HCT116 (cell line): ENCODE data around the gene FGD5. TPM values are rescaled to one million over a fixed set of nuclear protein-coding genes. Genes with fewer than 3 reads are reported as not detected.

ENCODE experiments used
- ATAC-seq: fragments of 200-7000 bp; cut with Tn5 transposase; 2 replicates; pipeline ENCODE4 v1.9.1; 2020; ENCODE audit warnings: mild to moderate bottlenecking, moderate library complexity
- BruUV-seq: library from RNA; stranded (reverse); fragments of 400-500 nt; replicated peaks from 2 replicates; lab custom pipeline; 2021; lab: Mats Ljungman, UMichigan
- CTCF ChIA-PET: fragments of 300-600 bp; sonication (Branson Sonifier 250); formaldehyde crosslinking; loops from one replicate; lab custom pipeline; 2021; ENCODE audit warnings: antibody characterized with exemption; lab: Charles Lee
- POLR2A ChIA-PET: fragments of 300-600, 350-600 bp; sonication (Branson Sonifier 250); formaldehyde crosslinking; loops from one replicate; lab custom pipeline; 2021; ENCODE audit warnings: antibody characterized with exemption; lab: Charles Lee
- RAD21 ChIA-PET, 2 experiments: fragments of 300-600 bp; sonication (Branson Sonifier 250); formaldehyde crosslinking; loops; one replicate each; lab custom pipeline; 2023; ENCODE audit warnings: low total read pairs in 2 of 2; ENCODE audit not compliant: uncharacterized antibody in 2 of 2, unreplicated experiment in 2 of 2, low non-redundant PET in 1 of 2; lab: Charles Lee
- DNase-seq: peaks from one replicate; pipeline ENCODE4 v3.0.0-alpha.2; 2010; ENCODE audit warnings: low read depth, low spot score
- H2AFZ ChIP-seq: fragments of 200-600 bp; shearing (Covaris generic), sonication (generic); 2 replicates; pipeline ENCODE4 v1.6.1; 2017; ENCODE audit warnings: low read depth, mixed run types, mixed read lengths, antibody characterized with exemption, low read length; ENCODE audit not compliant: poor library complexity, severe bottlenecking
- H3K27ac ChIP-seq: 2 replicates; pipeline ENCODE4 v1.5.1; 2012; ENCODE audit warnings: low read depth, low read length
- H3K27me3 ChIP-seq: fragments of 200-600 bp; sonication (generic); 2 replicates; pipeline ENCODE4 v1.6.1; 2016; ENCODE audit warnings: mixed run types, low read length, mixed read lengths; ENCODE audit not compliant: insufficient read depth
- H3K36me3 ChIP-seq, 2 experiments: fragments of 200-500 bp in 1 of 2; fragments of 200-600 bp in 1 of 2; sonication (Bioruptor generic) in 1 of 2; sonication (generic) in 1 of 2; 2 replicates each; pipeline versions ENCODE4 v1.5.1 to v1.6.1; 2014 to 2016; ENCODE audit warnings: low read length in 2 of 2, inconsistent platforms in 1 of 2, mixed read lengths in 1 of 2, mixed run types in 1 of 2; ENCODE audit not compliant: insufficient read depth in 2 of 2, control insufficient read depth in 1 of 2
- H3K4me1 ChIP-seq, 2 experiments: fragments of 200-600 bp in 1 of 2; sonication (generic) in 1 of 2; 2 replicates each; pipeline versions ENCODE4 v1.5.1 to v1.6.1; 2012 to 2017; ENCODE audit warnings: low read length in 2 of 2, inconsistent platforms in 1 of 2, mild to moderate bottlenecking in 1 of 2, mixed read lengths in 1 of 2, mixed run types in 1 of 2, moderate library complexity in 1 of 2; ENCODE audit not compliant: insufficient read depth in 2 of 2, control insufficient read depth in 1 of 2
- H3K4me2 ChIP-seq: fragments of 200-600 bp; sonication (generic); 2 replicates; pipeline ENCODE4 v1.6.1; 2017; ENCODE audit warnings: mixed run types, low read length, mixed read lengths
- H3K4me3 ChIP-seq, 2 experiments: fragments of 200-600 bp in 1 of 2; sonication (generic) in 1 of 2; replicated peaks in 1 of 2; 2 replicates each; pipeline ENCODE4 v1.5.1; 2011 to 2016; ENCODE audit warnings: low read length in 2 of 2, control low read depth in 1 of 2, low read depth in 1 of 2, mild to moderate bottlenecking in 1 of 2, mixed read lengths in 1 of 2, mixed run types in 1 of 2
- H3K79me2 ChIP-seq: fragments of 200-600 bp; sonication (generic); 2 replicates; pipeline ENCODE4 v1.6.1; 2017; ENCODE audit warnings: mild to moderate bottlenecking, mixed run types, low read length, moderate library complexity, mixed read lengths; ENCODE audit not compliant: insufficient read depth
- H3K9ac ChIP-seq: fragments of 200-600 bp; sonication (generic); 2 replicates; pipeline ENCODE4 v1.6.1; 2016; ENCODE audit warnings: low read length, mixed read lengths
- H3K9me2 ChIP-seq: fragments of 200-600 bp; sonication (generic), shearing (Covaris generic); 2 replicates; pipeline ENCODE4 v1.6.1; 2017; ENCODE audit warnings: mixed run types, mild to moderate bottlenecking, moderate library complexity; ENCODE audit not compliant: insufficient read depth
- H3K9me3 ChIP-seq, 2 experiments: fragments of 200-500 bp in 1 of 2; fragments of 200-600 bp in 1 of 2; sonication (Bioruptor generic) in 1 of 2; sonication (generic) in 1 of 2; 2 replicates each; pipeline ENCODE4 v1.6.1; 2014 to 2017; ENCODE audit warnings: low read length in 2 of 2, mixed read lengths in 2 of 2, inconsistent platforms in 1 of 2, low read depth in 1 of 2, mild to moderate bottlenecking in 1 of 2, mixed run types in 1 of 2, moderate library complexity in 1 of 2; ENCODE audit not compliant: control insufficient read depth in 1 of 2, insufficient read depth in 1 of 2
- H4K20me1 ChIP-seq: fragments of 200-600 bp; sonication (generic), shearing (Covaris generic); 2 replicates; pipeline ENCODE4 v1.6.1; 2017; ENCODE audit warnings: mixed run types, mild to moderate bottlenecking, moderate library complexity; ENCODE audit not compliant: insufficient read depth
- CEBPB ChIP-seq: IDR thresholded peaks from 2 replicates; pipeline ENCODE4 v1.6.1; 2012; ENCODE audit warnings: low read depth
- ELF1 ChIP-seq: IDR thresholded peaks from 2 replicates; pipeline ENCODE4 v1.6.1; 2012; ENCODE audit warnings: low read depth, borderline replicate concordance
- EZH2 ChIP-seq: fragments of 200-600 bp; sonication (generic); IDR thresholded peaks from 2 replicates; pipeline ENCODE4 v1.6.1; 2017; ENCODE audit warnings: antibody characterized with exemption, mixed run types
- JUND ChIP-seq: IDR thresholded peaks from 2 replicates; pipeline ENCODE4 v1.6.1; 2012
- SP1 ChIP-seq: IDR thresholded peaks from 2 replicates; pipeline ENCODE4 v1.6.1; 2012; ENCODE audit warnings: low read depth
- ZFX ChIP-seq: fragments of 450-650 bp; IDR thresholded peaks from 2 replicates; pipeline ENCODE4 v1.6.1; 2017
- ZNF274 ChIP-seq: fragments of 200-500 bp; sonication (Bioruptor generic); IDR thresholded peaks from 2 replicates; pipeline ENCODE4 v1.6.1; 2014; ENCODE audit warnings: mild to moderate bottlenecking, low read depth, low read length, inconsistent platforms
- intact Hi-C: fragments of 100-400 bp; cut with micrococcal nuclease; formaldehyde crosslinking; loops from 2 replicates; pipeline ENCODE4 v1.10.0; 2022
- total RNA-seq: library from RNA; stranded (reverse); gene quantifications from one replicate; pipeline ENCODE4 v1.2.1, GENCODE V29; 2021; ENCODE audit not compliant: unreplicated experiment
- TF ChIP-seq, protein P1 (sequence below): IDR thresholded peaks from 2 replicates; pipeline ENCODE4 v1.6.1; 2012
- TF ChIP-seq, protein P2 (sequence below), 3 experiments: fragments of 200-600 bp in 1 of 3; sonication (generic) in 1 of 3; IDR thresholded peaks in 2 of 3; conservative IDR thresholded peaks in 1 of 3; 2 replicates each; pipeline ENCODE4 v1.5.1; 2012 to 2017; ENCODE audit warnings: low read depth in 2 of 3, low read length in 2 of 3, antibody characterized with exemption in 1 of 3, borderline replicate concordance in 1 of 3, control low read depth in 1 of 3, mild to moderate bottlenecking in 1 of 3, mixed read lengths in 1 of 3, mixed run types in 1 of 3, moderate library complexity in 1 of 3; ENCODE audit not compliant: insufficient read depth in 1 of 3
- TF ChIP-seq, protein P3 (sequence below): IDR thresholded peaks from 2 replicates; pipeline ENCODE4 v1.6.1; 2011; ENCODE audit warnings: mild to moderate bottlenecking, low read length, moderate library complexity; ENCODE audit not compliant: insufficient replicate concordance; ENCODE audit errors: extremely low read depth
- TF ChIP-seq, protein P4 (sequence below): IDR thresholded peaks from 2 replicates; pipeline ENCODE4 v1.6.1; 2012
- TF ChIP-seq, protein P5 (sequence below): IDR thresholded peaks from 2 replicates; pipeline ENCODE4 v1.6.1; 2012; ENCODE audit warnings: low read depth

Gene FGD5
- total RNA-seq, 1 experiment from 2014 or later = 0.22 TPM

DNA sequence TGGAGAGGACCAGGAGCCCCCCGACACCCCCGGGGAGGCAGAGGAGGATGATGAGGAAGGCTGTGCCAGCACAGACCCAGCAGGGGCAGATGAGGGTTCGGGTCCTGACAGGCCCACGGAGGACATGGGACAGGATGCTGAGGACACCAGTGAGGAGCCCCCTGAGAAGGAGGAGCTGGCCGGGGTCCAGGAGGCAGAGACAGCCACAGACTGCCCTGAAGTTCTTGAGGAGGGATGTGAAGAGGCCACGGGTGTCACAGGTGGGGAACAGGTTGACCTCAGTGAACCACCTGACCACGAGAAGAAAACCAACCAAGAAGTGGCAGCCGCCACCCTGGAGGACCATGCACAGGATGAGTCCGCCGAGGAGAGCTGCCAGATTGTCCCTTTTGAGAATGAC lies 909 bp downstream of the FGD5 start:
- Histone ChIP-seq H3K9me2 (no peaks in the 10 kb centered on the region), H3K4me1 (no peaks in the 10 kb centered on the region), H3K79me2 (no peaks in the 10 kb centered on the region), H3K27ac (no peak overlapping the region), H3K4me3 (no peak overlapping the region), H3K9me3 (no peaks in the 10 kb centered on the region), H3K27me3 (peaks cover 35% of the 10 kb centered on the region), H4K20me1 (no peaks in the 10 kb centered on the region), H3K4me2 (no peak overlapping the region), H3K36me3 (no peaks in the 10 kb centered on the region), H2AFZ (no peak overlapping the region), H3K9ac (no peak overlapping the region)
- TF ChIP-seq, protein P1, sequence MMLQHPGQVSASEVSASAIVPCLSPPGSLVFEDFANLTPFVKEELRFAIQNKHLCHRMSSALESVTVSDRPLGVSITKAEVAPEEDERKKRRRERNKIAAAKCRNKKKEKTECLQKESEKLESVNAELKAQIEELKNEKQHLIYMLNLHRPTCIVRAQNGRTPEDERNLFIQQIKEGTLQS = no peak
- no peak for TF ChIP-seq JUND
- ChIA-PET POLR2A (no interaction called here), RAD21 (no interaction called here), CTCF (no interaction called here)
- no TSS peak for BruUV-seq
- ATAC-seq (no peak), DNase-seq (no peak)
- intact Hi-C loops = no loop called here

DNA sequence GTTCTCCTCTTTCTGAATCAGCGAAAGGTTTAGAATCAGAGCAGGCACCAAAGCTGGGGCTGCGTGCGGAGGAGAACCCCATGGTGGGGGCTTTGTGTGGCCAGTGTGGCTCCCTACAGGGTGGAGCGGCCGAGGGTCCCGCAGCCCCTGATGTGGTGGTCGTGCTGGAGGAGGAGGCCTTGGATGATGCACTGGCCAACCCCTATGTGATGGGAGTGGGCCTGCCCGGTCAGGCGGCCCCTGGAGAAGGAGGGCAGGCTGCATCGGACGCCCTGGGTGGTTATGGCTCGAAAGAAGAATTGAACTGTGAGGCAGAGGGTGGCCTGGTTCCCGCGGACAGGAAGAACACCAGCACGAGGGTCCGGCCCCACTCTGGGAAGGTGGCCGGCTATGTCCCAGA lies 1.4 kb downstream of the FGD5 start:
- peaks cover 40% of the 10 kb centered on the region for H3K27me3 ChIP-seq
- no peaks in the 10 kb centered on the region for H3K4me1 ChIP-seq
- H3K9me2 ChIP-seq = no peaks in the 10 kb centered on the region
- H3K36me3 ChIP-seq = no peaks in the 10 kb centered on the region
- CTCF ChIA-PET = no interaction called here
- H3K4me2 ChIP-seq = no peak overlapping the region
- H3K27ac ChIP-seq = no peak overlapping the region
- H3K4me3 ChIP-seq = no peak overlapping the region
- POLR2A ChIA-PET = no interaction called here
- no peak for ATAC-seq
- DNase-seq = no peak
- H4K20me1 ChIP-seq = no peaks in the 10 kb centered on the region
- H3K9me3 ChIP-seq = no peaks in the 10 kb centered on the region
- no peak overlapping the region for H3K9ac ChIP-seq
- no peaks in the 10 kb centered on the region for H3K79me2 ChIP-seq
- RAD21 ChIA-PET = no interaction called here
- no peak overlapping the region for H2AFZ ChIP-seq
- BruUV-seq = no TSS peak
- intact Hi-C loops = no loop called here
- TF ChIP-seq, protein P1 = no peak
- TF ChIP-seq, protein P2, sequence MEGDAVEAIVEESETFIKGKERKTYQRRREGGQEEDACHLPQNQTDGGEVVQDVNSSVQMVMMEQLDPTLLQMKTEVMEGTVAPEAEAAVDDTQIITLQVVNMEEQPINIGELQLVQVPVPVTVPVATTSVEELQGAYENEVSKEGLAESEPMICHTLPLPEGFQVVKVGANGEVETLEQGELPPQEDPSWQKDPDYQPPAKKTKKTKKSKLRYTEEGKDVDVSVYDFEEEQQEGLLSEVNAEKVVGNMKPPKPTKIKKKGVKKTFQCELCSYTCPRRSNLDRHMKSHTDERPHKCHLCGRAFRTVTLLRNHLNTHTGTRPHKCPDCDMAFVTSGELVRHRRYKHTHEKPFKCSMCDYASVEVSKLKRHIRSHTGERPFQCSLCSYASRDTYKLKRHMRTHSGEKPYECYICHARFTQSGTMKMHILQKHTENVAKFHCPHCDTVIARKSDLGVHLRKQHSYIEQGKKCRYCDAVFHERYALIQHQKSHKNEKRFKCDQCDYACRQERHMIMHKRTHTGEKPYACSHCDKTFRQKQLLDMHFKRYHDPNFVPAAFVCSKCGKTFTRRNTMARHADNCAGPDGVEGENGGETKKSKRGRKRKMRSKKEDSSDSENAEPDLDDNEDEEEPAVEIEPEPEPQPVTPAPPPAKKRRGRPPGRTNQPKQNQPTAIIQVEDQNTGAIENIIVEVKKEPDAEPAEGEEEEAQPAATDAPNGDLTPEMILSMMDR (IDR thresholded peaks at IDR 0.05 in 2 of 3, conservative IDR thresholded peaks at IDR 0.05 in 1 of 3; ENCODE audit: borderline replicate concordance in 1 of 3, insufficient read depth in 1 of 3, low read depth in 2 of 3, low read length in 2 of 3) = no peak
- no peak for TF ChIP-seq JUND
- TF ChIP-seq ZFX = no peak
- no peak for TF ChIP-seq ELF1
- TF ChIP-seq, protein P3, sequence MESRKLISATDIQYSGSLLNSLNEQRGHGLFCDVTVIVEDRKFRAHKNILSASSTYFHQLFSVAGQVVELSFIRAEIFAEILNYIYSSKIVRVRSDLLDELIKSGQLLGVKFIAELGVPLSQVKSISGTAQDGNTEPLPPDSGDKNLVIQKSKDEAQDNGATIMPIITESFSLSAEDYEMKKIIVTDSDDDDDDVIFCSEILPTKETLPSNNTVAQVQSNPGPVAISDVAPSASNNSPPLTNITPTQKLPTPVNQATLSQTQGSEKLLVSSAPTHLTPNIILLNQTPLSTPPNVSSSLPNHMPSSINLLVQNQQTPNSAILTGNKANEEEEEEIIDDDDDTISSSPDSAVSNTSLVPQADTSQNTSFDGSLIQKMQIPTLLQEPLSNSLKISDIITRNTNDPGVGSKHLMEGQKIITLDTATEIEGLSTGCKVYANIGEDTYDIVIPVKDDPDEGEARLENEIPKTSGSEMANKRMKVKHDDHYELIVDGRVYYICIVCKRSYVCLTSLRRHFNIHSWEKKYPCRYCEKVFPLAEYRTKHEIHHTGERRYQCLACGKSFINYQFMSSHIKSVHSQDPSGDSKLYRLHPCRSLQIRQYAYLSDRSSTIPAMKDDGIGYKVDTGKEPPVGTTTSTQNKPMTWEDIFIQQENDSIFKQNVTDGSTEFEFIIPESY = no peak
- TF ChIP-seq EZH2 = no peak
- no peak for TF ChIP-seq CEBPB
- TF ChIP-seq, protein P4, sequence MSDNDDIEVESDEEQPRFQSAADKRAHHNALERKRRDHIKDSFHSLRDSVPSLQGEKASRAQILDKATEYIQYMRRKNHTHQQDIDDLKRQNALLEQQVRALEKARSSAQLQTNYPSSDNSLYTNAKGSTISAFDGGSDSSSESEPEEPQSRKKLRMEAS = no peak
- TF ChIP-seq ZNF274 = no peak
- TF ChIP-seq SP1 = no peak
- TF ChIP-seq, protein P5, sequence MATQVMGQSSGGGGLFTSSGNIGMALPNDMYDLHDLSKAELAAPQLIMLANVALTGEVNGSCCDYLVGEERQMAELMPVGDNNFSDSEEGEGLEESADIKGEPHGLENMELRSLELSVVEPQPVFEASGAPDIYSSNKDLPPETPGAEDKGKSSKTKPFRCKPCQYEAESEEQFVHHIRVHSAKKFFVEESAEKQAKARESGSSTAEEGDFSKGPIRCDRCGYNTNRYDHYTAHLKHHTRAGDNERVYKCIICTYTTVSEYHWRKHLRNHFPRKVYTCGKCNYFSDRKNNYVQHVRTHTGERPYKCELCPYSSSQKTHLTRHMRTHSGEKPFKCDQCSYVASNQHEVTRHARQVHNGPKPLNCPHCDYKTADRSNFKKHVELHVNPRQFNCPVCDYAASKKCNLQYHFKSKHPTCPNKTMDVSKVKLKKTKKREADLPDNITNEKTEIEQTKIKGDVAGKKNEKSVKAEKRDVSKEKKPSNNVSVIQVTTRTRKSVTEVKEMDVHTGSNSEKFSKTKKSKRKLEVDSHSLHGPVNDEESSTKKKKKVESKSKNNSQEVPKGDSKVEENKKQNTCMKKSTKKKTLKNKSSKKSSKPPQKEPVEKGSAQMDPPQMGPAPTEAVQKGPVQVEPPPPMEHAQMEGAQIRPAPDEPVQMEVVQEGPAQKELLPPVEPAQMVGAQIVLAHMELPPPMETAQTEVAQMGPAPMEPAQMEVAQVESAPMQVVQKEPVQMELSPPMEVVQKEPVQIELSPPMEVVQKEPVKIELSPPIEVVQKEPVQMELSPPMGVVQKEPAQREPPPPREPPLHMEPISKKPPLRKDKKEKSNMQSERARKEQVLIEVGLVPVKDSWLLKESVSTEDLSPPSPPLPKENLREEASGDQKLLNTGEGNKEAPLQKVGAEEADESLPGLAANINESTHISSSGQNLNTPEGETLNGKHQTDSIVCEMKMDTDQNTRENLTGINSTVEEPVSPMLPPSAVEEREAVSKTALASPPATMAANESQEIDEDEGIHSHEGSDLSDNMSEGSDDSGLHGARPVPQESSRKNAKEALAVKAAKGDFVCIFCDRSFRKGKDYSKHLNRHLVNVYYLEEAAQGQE = no peak
